HepG2 (cell line): ENCODE results near the gene XRCC1. TPM values are rescaled to one million over a fixed set of nuclear protein-coding genes. Genes with fewer than 3 reads are reported as not detected.

Experiments used
- ATAC-seq: fragments of 200-7000 bp; cut with Tn5 transposase; 3 replicates; pipeline ENCODE4 v1.9.1; 2020; ENCODE audit warnings: mild to moderate bottlenecking, moderate library complexity
- BruUV-seq: library from RNA; stranded (reverse); fragments of 400-500 nt; replicated peaks from 2 replicates; lab custom pipeline; 2021; lab: Mats Ljungman, UMichigan
- CTCF ChIA-PET: fragments of 300-600 bp; formaldehyde crosslinking; extraction: SDS; loops from one replicate; lab custom pipeline; 2021; ENCODE audit warnings: low total read pairs, inconsistent platforms, low intra/inter-chr PET ratio; lab: Yijun Ruan, JAX
- POLR2A ChIA-PET: fragments of 350-600 bp; sonication (Branson Sonifier 250); formaldehyde crosslinking; loops from one replicate; lab custom pipeline; 2020; ENCODE audit warnings: antibody characterized with exemption, inconsistent platforms; lab: Yijun Ruan, JAX
- DNase-seq: peaks from one replicate; pipeline ENCODE4 v3.0.0-alpha.2; 2015; ENCODE audit warnings: low spot score
- FAIRE-seq: peaks from 3 replicates; lab custom pipeline; 2011; peaks lifted over from hg19 to GRCh38; lab: Jason Lieb, UNC
- H2AFZ ChIP-seq: one replicate; pipeline ENCODE4 v1.6.1; 2011; ENCODE audit warnings: low read length, inconsistent platforms
- H3K27ac ChIP-seq: fragments of 300-600 bp; 3 replicates; pipeline ENCODE4 v1.8.0; 2011; ENCODE audit warnings: mixed run types, mild to moderate bottlenecking, mixed read lengths, low read length, inconsistent platforms; ENCODE audit not compliant: insufficient read depth; ENCODE audit errors: extremely low read length
- H3K27me3 ChIP-seq, 2 experiments: fragments of 200-600 bp in 1 of 2; 2 replicates in 1 of 2; 3 replicates in 1 of 2; pipeline versions ENCODE4 v1.6.0 to v1.8.0; 2011; ENCODE audit warnings: low read length in 2 of 2, mild to moderate bottlenecking in 2 of 2, moderate library complexity in 2 of 2, inconsistent platforms in 1 of 2; ENCODE audit not compliant: insufficient read depth in 2 of 2, control insufficient read depth in 1 of 2
- H3K36me3 ChIP-seq, 2 experiments: fragments of 200-600 bp in 1 of 2; replicated peaks in 1 of 2; 2 replicates in 1 of 2; 3 replicates in 1 of 2; pipeline versions ENCODE4 v1.5.1 to v1.8.0; 2011; ENCODE audit warnings: low read length in 2 of 2, inconsistent platforms in 1 of 2; ENCODE audit not compliant: insufficient read depth in 2 of 2, control insufficient read depth in 1 of 2
- H3K4me1 ChIP-seq: 2 replicates; pipeline ENCODE4 v1.5.1; 2012; ENCODE audit warnings: low read length, inconsistent platforms; ENCODE audit not compliant: insufficient read depth
- H3K4me2 ChIP-seq: 2 replicates; pipeline ENCODE4 v1.6.0; 2011; ENCODE audit warnings: low read depth, low read length, inconsistent platforms
- H3K4me3 ChIP-seq, 3 experiments: fragments of 200-600 bp in 1 of 3; sonication (generic), shearing (Covaris generic) in 1 of 3; replicated peaks in 1 of 3; 2 replicates each; pipeline ENCODE4 v1.5.1; 2011 to 2016; ENCODE audit warnings: low read length in 3 of 3, inconsistent platforms in 2 of 3, low read depth in 2 of 3, mild to moderate bottlenecking in 2 of 3, control low read depth in 1 of 3, mixed read lengths in 1 of 3; ENCODE audit not compliant: insufficient read depth in 1 of 3
- H3K79me2 ChIP-seq: one replicate; pipeline ENCODE4 v1.6.1; 2011; ENCODE audit warnings: low read length, inconsistent platforms; ENCODE audit not compliant: insufficient read depth
- H3K9ac ChIP-seq: 2 replicates; pipeline ENCODE4 v1.6.0; 2011; ENCODE audit warnings: mild to moderate bottlenecking, low read depth, low read length, inconsistent platforms; ENCODE audit not compliant: insufficient read depth
- H3K9me3 ChIP-seq: 2 replicates; pipeline ENCODE4 v1.5.1; 2012; ENCODE audit warnings: mild to moderate bottlenecking, low read length
- H4K20me1 ChIP-seq: 2 replicates; pipeline ENCODE4 v1.6.0; 2011; ENCODE audit warnings: inconsistent platforms, mild to moderate bottlenecking, low read length, moderate library complexity; ENCODE audit not compliant: insufficient read depth
- CEBPB ChIP-seq: IDR thresholded peaks from 2 replicates; pipeline ENCODE4 v1.6.1; 2011; ENCODE audit warnings: low read depth, low read length, improper control_type of control experiment, borderline replicate concordance
- GMEB1 ChIP-seq: sonication (generic); formaldehyde crosslinking; IDR thresholded peaks from 2 replicates; pipeline ENCODE4 v1.5.1; 2020; ENCODE audit warnings: missing genetic modification reagents, mild to moderate bottlenecking, borderline replicate concordance
- HOXA9 ChIP-seq: sonication (generic); formaldehyde crosslinking; IDR thresholded peaks from 2 replicates; pipeline ENCODE4 v1.8.1; 2022; ENCODE audit warnings: missing genetic modification reagents, mild to moderate bottlenecking, moderate library complexity, borderline replicate concordance
- HOXD1 ChIP-seq: sonication (generic); formaldehyde crosslinking; IDR thresholded peaks from 2 replicates; pipeline ENCODE4 v1.5.0; 2020; ENCODE audit warnings: missing genetic modification reagents
- MTA1 ChIP-seq: sonication (generic); formaldehyde crosslinking; IDR thresholded peaks from 2 replicates; pipeline ENCODE4 v1.4.0; 2020; ENCODE audit warnings: missing genetic modification reagents, mild to moderate bottlenecking, borderline replicate concordance
- MTA3 ChIP-seq: sonication (generic); formaldehyde crosslinking; IDR thresholded peaks from 2 replicates; pipeline ENCODE4 v1.4.0; 2020; ENCODE audit warnings: missing genetic modification reagents
- SP4 ChIP-seq: sonication (generic); formaldehyde crosslinking; IDR thresholded peaks from 2 replicates; pipeline ENCODE4 v1.8.1; 2023; ENCODE audit warnings: mild to moderate bottlenecking, missing genetic modification reagents
- ZHX2 ChIP-seq, 2 experiments: sonication (generic) in 1 of 2; formaldehyde crosslinking in 1 of 2; IDR thresholded peaks; 2 replicates each; pipeline versions ENCODE4 v1.6.1 to v1.9.0; 2014 to 2022; ENCODE audit warnings: antibody characterized with exemption in 1 of 2, borderline replicate concordance in 1 of 2, inconsistent platforms in 1 of 2, low read depth in 1 of 2, missing genetic modification reagents in 1 of 2
- ZKSCAN8 ChIP-seq: IDR thresholded peaks from 2 replicates; pipeline ENCODE4 v1.6.1; 2016; ENCODE audit warnings: borderline replicate concordance, missing genetic modification reagents, missing compliant biosample characterization
- ZNF337 ChIP-seq: sonication (generic); formaldehyde crosslinking; IDR thresholded peaks from 2 replicates; pipeline ENCODE4 v1.5.1; 2020; ENCODE audit warnings: missing genetic modification reagents, low read depth, mild to moderate bottlenecking, borderline replicate concordance
- ZNF33A ChIP-seq: sonication (generic); formaldehyde crosslinking; IDR thresholded peaks from 2 replicates; pipeline ENCODE4 v1.5.1; 2020; ENCODE audit warnings: missing genetic modification reagents, mild to moderate bottlenecking, moderate library complexity, borderline replicate concordance
- ZNF367 ChIP-seq: sonication (generic); formaldehyde crosslinking; IDR thresholded peaks from 2 replicates; pipeline ENCODE4 v1.4.0; 2020; ENCODE audit warnings: missing genetic modification reagents, borderline replicate concordance
- ZNF660 ChIP-seq: sonication (generic); formaldehyde crosslinking; IDR thresholded peaks from 2 replicates; pipeline ENCODE4 v1.5.1; 2020; ENCODE audit warnings: mild to moderate bottlenecking, low read depth, missing genetic modification reagents, borderline replicate concordance
- ZNF761 ChIP-seq: sonication (generic); formaldehyde crosslinking; conservative IDR thresholded peaks from 2 replicates; pipeline ENCODE4 v1.4.0; 2020; ENCODE audit warnings: mild to moderate bottlenecking, missing genetic modification reagents
- ZNF772 ChIP-seq: sonication (generic); formaldehyde crosslinking; IDR thresholded peaks from 2 replicates; pipeline ENCODE4 v1.5.0; 2020; ENCODE audit warnings: mild to moderate bottlenecking, missing genetic modification reagents
- WGBS: methylation state at CpG from one replicate; pipeline ENCODE4 v1.1.6; 2017; ENCODE audit warnings: low lambda C conversion rate; 5-methylcytosine and 5-hydroxymethylcytosine counted together
- in situ Hi-C: cut with HindIII; loops from 2 replicates; pipeline ENCODE4 v1.10.0; 2017; ENCODE audit warnings: low pct_unique_long_range_greater_than_20kb; ENCODE audit not compliant: extremely low pct_ligation_motif_present
- intact Hi-C: fragments of 100-400 bp; cut with micrococcal nuclease; formaldehyde crosslinking; loops from one replicate; pipeline ENCODE4 v1.10.0; 2022; ENCODE audit not compliant: unreplicated experiment
- polyA plus RNA-seq, 8 experiments: library from polyadenylated mRNA; depleted of rRNA in 3 of 8; stranded (reverse) in 7 of 8; unstranded in 1 of 8; fragments of >200 nt; fragmentation: Illumina TruSeq in 4 of 8; extraction: Trizol in 4 of 8; gene quantifications; 2 replicates each; pipeline versions ENCODE4 v1.2.1 to v1.2.3, GENCODE V29; 2011 to 2016; ENCODE audit warnings: low read depth in 4 of 8, missing spikeins in 1 of 8, mixed read lengths in 1 of 8; ENCODE audit not compliant: insufficient read depth in 1 of 8
- total RNA-seq, 5 experiments: library from RNA; depleted of rRNA; stranded (reverse); fragments of >200 nt; fragmentation: Illumina TruSeq; extraction: Trizol; gene quantifications; 2 replicates each; pipeline ENCODE4 v1.2.3, GENCODE V29; 2016; ENCODE audit warnings: low read depth in 1 of 5

Gene XRCC1
- total and polyA plus RNA-seq, 2 of the 13 experiments (the other 11 are each of a cell fraction or from before 2014, with no cell fraction given), result 24.7 to 26.3 TPM

- TF ChIP-seq GMEB1 (CRISPR knock-in tag) (no peak), HOXA9 (CRISPR knock-in tag) (no peak), ZNF772 (CRISPR knock-in tag) (no peak), ZNF761 (no peak)
Observed at GRCh38 chr19:43519436-43520088, 55.8 kb downstream of the XRCC1 start (continued).

GRCh38 chr19:43518051-43518450 lies 57.3 kb downstream of the XRCC1 start:
- FAIRE-seq, result no peak
- ATAC-seq, result no peak
- in situ Hi-C loops (no loop called here), intact Hi-C loops (no loop called here)
- ChIA-PET CTCF (interaction anchor here (1.2 to 5.1 kb wide), 2 partner anchors 67 to 71 kb away, joined by 4 to 109 read pairs; no protein-coding TSS in a partner anchor), POLR2A (interaction anchor here (0.7 kb wide), 1 partner anchor 19 kb away, joined by 3 read pairs; no protein-coding TSS in a partner anchor)
- H3K27me3 ChIP-seq, result no peaks in the 10 kb centered on the region
- no peak overlapping the region for H3K9ac ChIP-seq
- no peak overlapping the region for H3K27ac ChIP-seq
- no TSS peak for BruUV-seq
- H3K9me3 ChIP-seq, result no peaks in the 10 kb centered on the region
- H3K36me3 ChIP-seq, result no peaks in the 10 kb centered on the region
- no peaks in the 10 kb centered on the region for H4K20me1 ChIP-seq
- no peaks in the 10 kb centered on the region for H3K79me2 ChIP-seq
- no peak overlapping the region for H3K4me2 ChIP-seq
- 67% methylated on average over 4 of the region's 4 CpGs for WGBS
- no peak for DNase-seq
- no peaks in the 10 kb centered on the region for H3K4me1 ChIP-seq
- H2AFZ ChIP-seq, result no peak overlapping the region
- no peak overlapping the region for H3K4me3 ChIP-seq
- TF ChIP-seq ZNF337, result no peak
- no peak for TF ChIP-seq CEBPB
- no peak for TF ChIP-seq ZHX2 (IDR thresholded peaks at IDR 0.05; ENCODE audit: low read depth)
- no peak for TF ChIP-seq ZHX2 (CRISPR knock-in tag; IDR thresholded peaks at IDR 0.05; ENCODE audit: borderline replicate concordance)
- TF ChIP-seq MTA1, result no peak
- TF ChIP-seq ZNF660 (CRISPR knock-in tag), result no peak
- no peak for TF ChIP-seq SP4 (CRISPR knock-in tag)
- no peak for TF ChIP-seq HOXD1
- TF ChIP-seq ZNF367 (CRISPR knock-in tag), result no peak
- no peak for TF ChIP-seq MTA3 (CRISPR knock-in tag)
- TF ChIP-seq ZNF33A, result no peak
- TF ChIP-seq ZKSCAN8 (CRISPR knock-in tag), result no peak
